ENCODE results near the gene WDR72. TPM values are rescaled to one million over a fixed set of nuclear protein-coding genes. Genes with fewer than 3 reads are reported as not detected.
"Not testable (repeated sequence)": the region's sequence is repeated elsewhere in the genome, so short reads cannot be mapped to it uniquely, and the experiment has no call there.

The WDR72 gene
- total RNA-seq, 1 donor from 2014 or later: 0.10 TPM

- ATAC-seq (no peak), DNase-seq (no peak)
- intact Hi-C loops (cut with micrococcal nuclease): no loop called here
Observed at GRCh38 chr15:53555226-53555625, 204.2 kb downstream of the WDR72 start.

DNA sequence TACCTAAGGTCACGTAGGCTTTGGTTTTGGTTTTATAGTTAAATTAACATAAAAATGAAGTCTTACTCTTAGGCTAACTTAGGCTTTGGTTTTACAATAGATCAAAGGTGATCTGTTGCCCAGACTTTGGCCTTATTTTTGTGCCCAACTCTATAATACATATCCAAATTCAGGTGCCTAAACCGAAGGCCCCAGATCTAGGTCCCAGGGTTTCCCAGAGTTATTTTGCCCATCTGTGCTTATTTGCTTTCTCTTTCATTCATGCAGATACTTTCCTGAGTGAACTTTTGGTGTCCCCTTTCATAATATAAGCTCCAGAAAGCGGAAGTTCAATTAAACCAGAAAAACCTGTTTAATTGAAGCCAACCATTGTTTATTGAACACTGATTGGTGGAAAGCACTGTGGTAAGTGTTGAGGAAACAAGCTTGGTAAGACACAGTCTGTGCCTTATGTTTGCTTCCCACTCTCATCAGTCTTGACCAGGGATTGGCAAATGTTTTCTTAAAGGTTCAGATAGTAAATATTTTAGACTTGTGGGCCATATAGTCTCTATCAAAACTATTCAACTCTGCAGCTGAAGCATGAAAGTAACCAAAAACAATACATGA is 209.7 kb downstream of the WDR72 start:
- ATAC-seq: no peak
- intact Hi-C loops (cut with micrococcal nuclease): no loop called here
- no peak for DNase-seq

GRCh38 chr15:53548236-53548635 is 211.2 kb downstream of the WDR72 start:
- intact Hi-C loops (cut with micrococcal nuclease): no loop called here
- ATAC-seq: no peak
- DNase-seq: no peak

DNA sequence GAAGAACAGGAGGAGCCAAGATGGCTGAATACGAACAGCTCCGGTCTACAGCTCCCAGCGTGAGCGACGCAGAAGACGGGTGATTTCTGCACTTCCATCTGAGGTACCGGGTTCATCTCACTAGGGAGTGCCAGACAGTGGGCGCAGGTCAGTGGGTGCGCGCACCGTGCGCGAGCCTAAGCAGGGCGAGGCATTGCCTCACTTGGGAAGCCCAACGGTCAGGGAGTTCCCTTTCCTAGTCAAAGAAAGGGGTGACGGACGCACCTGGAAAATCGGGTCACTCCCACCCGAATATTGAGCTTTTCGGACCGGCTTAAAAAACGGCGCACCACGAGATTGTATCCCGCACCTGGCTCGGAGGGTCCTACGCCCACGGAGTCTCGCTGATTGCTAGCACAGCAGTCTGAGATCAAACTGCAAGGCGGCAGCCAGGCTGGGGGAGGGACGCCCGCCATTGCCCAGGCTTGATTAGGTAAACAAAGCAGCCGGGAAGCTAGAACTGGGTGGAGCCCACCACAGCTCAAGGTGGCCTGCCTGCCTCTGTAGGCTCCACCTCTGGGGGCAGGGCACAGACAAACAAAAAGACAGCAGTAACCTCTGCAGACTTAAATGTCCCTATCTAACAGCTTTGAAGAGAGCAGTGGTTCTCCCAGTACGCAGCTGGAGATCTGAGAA is 218.7 kb downstream of the WDR72 start:
- ATAC-seq; DNase-seq; intact Hi-C loops (cut with micrococcal nuclease): not testable (repeated sequence)

GRCh38 chr15:53539878-53540277 is 219.6 kb downstream of the WDR72 start:
- intact Hi-C loops (cut with micrococcal nuclease): no loop called here
- ATAC-seq (no peak), DNase-seq (no peak)

DNA sequence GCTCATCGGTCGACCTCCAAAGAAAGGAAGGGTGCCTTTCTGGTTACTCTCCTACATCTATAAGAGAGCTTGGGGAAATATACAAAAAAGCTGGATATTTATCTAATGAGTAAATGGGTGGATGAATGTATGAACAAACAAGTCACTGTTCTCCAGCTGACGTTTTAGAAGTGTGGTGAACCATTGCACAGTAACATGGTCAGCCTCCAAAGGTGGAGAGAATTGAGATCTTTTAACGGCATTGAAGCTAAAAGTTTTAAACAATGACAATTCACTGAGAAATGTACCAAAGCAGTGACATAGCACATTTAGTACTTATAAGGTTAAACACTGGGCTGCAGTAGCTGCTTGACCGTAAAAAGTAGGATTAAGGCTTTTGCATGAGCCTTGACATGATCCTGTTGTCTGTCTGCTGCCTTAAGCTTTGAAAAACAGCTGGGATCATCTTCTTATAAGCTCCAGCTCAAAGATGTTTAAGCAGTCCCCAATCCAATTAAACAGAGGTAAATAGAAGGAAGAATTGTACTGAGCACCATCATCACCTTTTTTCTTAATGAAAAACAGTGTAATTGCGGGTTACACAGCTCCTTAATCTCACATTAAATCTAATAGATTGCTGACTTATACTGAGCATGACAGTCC is 222.9 kb downstream of the WDR72 start:
- DNase-seq (no peak), ATAC-seq (no peak)
- intact Hi-C loops (cut with micrococcal nuclease): no loop called here

DNA sequence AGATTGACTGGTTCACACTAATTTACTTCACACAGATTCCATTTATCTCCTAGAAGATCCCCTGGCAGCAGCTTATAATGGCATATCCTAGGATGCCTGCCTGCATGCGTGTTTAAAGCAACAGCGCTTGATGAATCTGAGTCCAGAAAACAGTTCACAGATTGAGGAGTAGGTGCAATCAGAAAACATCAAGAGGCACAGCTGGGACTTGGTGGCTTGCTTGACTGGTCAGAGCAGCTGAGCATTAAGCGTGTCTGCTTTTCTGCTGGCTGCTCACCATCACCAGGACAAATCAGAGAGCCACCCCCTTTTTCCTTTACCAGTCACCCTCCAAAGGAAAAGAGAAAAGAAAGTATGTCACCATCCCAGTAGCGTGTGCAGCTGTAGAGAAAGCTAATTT is 223.6 kb downstream of the WDR72 start:
- intact Hi-C loops (cut with micrococcal nuclease): no loop called here
- ATAC-seq: no peak

GRCh38 chr15:53534105-53534839 is 225.2 kb downstream of the WDR72 start:
- no peak for DNase-seq
- ATAC-seq: no peak
- intact Hi-C loops (cut with micrococcal nuclease): no loop called here

More for the DNA sequence above, 223.6 kb downstream of the WDR72 start:
- no peak for DNase-seq

DNA sequence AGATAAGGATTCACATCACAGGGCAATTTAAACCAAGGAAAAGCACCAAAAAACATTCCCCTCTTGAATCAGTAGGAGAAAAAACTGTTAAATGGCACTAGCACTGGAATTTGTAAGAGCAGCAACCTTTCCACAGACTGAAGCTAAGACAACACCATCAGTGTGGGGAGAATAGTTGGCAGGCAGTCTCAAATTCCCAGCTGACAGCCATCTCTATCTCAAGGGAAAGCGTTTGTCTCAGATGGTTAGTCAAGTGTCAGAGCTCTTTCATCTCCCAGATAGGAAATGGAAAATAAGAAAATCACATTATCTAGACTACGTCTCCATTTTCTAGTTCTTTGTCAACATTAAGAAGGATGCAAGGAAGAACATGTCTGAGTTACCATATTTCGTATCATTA is 228.7 kb downstream of the WDR72 start:
- intact Hi-C loops (cut with micrococcal nuclease): no loop called here
- ATAC-seq: no peak
- DNase-seq: no peak

DNA sequence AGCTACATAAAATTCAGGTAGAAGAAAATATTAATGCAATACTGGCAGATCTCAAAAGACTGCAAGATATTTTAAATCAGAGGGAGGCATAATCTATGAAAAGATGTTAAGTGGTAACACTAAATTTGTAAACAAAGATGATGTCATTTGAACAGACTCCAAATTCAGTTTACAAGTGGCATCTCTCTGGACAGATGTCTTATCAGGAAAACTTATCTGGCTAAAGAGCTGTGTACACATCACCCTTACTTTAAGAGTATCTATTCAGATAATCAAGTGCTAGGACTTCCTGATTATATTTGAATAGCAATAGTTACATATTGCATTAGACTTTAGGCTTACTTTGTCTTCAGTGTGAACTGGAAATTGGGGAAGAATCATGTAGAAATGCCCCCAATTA is 231.5 kb downstream of the WDR72 start:
- no peak for DNase-seq
- intact Hi-C loops (cut with micrococcal nuclease): no loop called here

DNA sequence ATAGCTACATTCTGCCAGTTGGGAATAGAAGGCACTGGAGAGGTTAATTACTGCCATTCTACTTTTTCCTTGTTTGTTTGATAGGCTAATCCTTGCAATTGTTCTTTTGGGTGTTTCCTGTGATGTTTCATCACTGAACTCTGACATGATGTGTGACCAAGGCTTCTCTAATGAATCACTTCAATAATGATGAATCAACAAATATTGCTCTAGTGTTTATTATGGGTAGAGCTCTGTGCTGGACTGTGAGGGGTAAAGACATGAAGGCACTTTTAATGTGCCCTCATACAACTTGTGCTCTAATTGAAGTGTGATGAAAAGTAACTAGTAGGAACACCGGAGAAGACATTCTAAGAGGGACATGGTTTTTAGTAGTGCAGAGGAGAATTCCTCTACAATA is 233.6 kb downstream of the WDR72 start:
- intact Hi-C loops (cut with micrococcal nuclease): no loop called here
- DNase-seq: no peak

More for the DNA sequence above, 231.5 kb downstream of the WDR72 start:
- ATAC-seq: no peak

DNA sequence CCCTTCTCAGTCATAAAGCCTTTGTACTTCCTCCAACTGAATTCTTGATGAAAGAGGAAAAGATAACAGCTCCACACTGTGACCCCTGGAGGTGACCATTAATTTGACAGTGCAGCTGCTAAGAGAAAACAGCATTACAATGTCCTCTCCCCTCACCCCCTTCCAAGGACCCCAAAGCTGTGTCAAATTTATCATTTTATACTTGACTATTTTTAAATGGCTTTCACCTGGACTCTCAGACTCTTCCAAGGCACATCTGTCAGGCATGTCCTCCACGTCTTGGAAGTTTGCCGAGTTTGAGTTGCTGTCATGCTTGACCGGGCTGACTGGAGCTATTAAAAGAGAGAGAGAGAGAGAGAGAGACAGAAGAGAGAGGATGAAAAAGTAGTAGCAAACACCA is 236.5 kb downstream of the WDR72 start:
- intact Hi-C loops (cut with micrococcal nuclease): no loop called here
- DNase-seq (no peak), ATAC-seq (peak; percentile 48)

More for the DNA sequence above, 233.6 kb downstream of the WDR72 start:
- no peak for ATAC-seq

- intact Hi-C loops (cut with micrococcal nuclease): no loop called here
- DNase-seq: no peak
- no peak for ATAC-seq
Observed at GRCh38 chr15:53520996-53521395, 238.5 kb downstream of the WDR72 start.

DNA sequence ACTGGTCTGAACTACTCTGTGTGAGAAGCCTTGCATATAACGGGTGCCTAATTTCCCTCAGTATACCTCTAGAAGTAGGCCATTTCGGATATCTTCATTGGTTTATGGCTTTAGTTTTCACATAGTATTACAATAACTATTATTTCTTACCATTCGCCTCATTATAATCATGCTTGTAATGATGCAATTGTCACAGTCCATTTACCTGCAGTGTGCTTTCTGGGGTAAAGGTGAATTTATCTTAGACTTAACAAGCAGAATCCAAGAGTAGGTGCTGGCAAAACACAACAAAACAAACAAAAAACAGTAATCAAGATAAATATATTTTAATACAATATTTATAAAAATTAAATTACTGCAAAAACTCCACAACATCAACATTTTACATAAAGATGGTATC is 246.0 kb downstream of the WDR72 start:
- DNase-seq (no peak), ATAC-seq (no peak)
- intact Hi-C loops (cut with micrococcal nuclease): no loop called here

DNA sequence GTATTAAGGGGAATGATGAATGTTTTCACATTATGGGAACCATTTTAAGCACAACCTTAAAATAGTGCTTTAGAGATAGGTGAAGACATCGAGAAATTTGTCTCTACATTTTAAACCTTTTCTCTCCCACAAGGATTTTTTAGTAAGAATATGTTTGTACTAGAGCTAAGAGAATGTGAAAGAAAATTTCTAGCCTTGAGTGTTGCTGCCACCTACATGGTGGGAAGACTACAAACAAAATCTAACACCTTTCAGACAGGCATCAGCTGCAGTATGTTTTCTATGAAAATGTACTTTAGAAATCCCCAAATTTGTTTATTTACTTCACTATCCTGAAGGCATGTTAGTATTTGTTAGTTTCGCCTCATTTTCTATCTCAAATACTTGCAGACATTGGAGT is 247.4 kb downstream of the WDR72 start:
- intact Hi-C loops (cut with micrococcal nuclease): no loop called here
- ATAC-seq (no peak), DNase-seq (no peak)

- ATAC-seq (no peak), DNase-seq (no peak)
- intact Hi-C loops (cut with micrococcal nuclease): no loop called here
Observed at GRCh38 chr15:53511175-53511574, 248.3 kb downstream of the WDR72 start.

GRCh38 chr15:53506370-53506769 is 253.1 kb downstream of the WDR72 start:
- no peak for DNase-seq
- intact Hi-C loops (cut with micrococcal nuclease): no loop called here
- no peak for ATAC-seq

GRCh38 chr15:53498996-53499395 is 260.5 kb downstream of the WDR72 start:
- intact Hi-C loops (cut with micrococcal nuclease): no loop called here
- DNase-seq (no peak), ATAC-seq (no peak)

DNA sequence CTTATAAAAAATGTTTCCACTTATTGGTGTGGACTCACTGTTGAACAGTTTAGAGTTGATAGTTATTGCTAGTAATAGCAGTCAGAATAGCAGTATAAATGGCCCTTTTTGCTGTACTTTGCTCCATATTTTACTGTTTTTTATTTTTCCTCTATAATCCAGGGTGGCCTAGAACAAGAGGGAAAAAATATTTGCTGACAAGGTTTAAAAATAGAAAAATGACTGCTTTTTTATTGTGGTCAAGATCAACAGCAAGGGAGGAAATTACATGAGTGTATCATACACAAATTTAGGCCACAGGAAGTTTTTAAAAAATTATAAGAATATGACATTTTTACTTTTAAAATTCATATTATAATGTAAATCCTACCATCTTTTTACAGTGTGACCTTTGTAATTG is 269.1 kb downstream of the WDR72 start:
- DNase-seq: no peak
- ATAC-seq: no peak
- intact Hi-C loops (cut with micrococcal nuclease): no loop called here

- DNase-seq (no peak), ATAC-seq (no peak)
- intact Hi-C loops (cut with micrococcal nuclease): no loop called here
Observed at GRCh38 chr15:53482055-53482454, 277.4 kb downstream of the WDR72 start.
